Choroid plexus epithelial cell (primary cell): Measurements from ENCODE around the gene MTARC2.
A peak's percentile ranks its signal among the peaks of the same experiment; 100 is the strongest.

Experiments used
- DNase-seq: peaks from one replicate; pipeline ENCODE4 v3.0.0-alpha.2; 2010; ENCODE audit warnings: low read depth
- H3K4me3 ChIP-seq: 2 replicates; pipeline ENCODE4 v1.5.1; 2011; ENCODE audit warnings: low read depth, mild to moderate bottlenecking, control low read depth, low read length, moderate library complexity
- TF ChIP-seq, protein P1 (sequence below): conservative IDR thresholded peaks from 2 replicates; pipeline ENCODE4 v1.5.1; 2011; ENCODE audit warnings: low read depth, mild to moderate bottlenecking, control low read depth, inconsistent platforms, low read length, moderate library complexity

The MTARC2 gene

DNA sequence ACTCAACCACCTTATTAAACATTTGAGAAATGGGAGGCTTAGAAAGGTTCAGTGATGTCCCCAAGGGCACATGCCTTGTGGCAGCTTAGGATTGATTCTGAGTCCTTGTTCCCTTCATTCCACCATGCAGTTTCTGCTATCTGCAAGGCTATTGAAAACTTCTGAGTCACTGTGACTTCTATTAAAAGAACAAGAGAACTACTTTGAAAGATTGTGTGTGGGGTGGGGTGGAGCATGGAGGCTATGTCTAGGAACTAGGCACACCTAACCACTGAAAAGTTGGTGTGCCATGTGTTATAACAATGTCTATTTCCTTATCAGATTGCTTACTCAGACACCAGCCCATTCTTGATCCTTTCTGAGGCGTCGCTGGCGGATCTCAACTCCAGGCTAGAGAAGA is 49.4 kb downstream of the MTARC2 start:
- no peak overlapping the region for H3K4me3 ChIP-seq
- TF ChIP-seq, protein P1, sequence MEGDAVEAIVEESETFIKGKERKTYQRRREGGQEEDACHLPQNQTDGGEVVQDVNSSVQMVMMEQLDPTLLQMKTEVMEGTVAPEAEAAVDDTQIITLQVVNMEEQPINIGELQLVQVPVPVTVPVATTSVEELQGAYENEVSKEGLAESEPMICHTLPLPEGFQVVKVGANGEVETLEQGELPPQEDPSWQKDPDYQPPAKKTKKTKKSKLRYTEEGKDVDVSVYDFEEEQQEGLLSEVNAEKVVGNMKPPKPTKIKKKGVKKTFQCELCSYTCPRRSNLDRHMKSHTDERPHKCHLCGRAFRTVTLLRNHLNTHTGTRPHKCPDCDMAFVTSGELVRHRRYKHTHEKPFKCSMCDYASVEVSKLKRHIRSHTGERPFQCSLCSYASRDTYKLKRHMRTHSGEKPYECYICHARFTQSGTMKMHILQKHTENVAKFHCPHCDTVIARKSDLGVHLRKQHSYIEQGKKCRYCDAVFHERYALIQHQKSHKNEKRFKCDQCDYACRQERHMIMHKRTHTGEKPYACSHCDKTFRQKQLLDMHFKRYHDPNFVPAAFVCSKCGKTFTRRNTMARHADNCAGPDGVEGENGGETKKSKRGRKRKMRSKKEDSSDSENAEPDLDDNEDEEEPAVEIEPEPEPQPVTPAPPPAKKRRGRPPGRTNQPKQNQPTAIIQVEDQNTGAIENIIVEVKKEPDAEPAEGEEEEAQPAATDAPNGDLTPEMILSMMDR, result no peak
- DNase-seq, result no peak

DNA sequence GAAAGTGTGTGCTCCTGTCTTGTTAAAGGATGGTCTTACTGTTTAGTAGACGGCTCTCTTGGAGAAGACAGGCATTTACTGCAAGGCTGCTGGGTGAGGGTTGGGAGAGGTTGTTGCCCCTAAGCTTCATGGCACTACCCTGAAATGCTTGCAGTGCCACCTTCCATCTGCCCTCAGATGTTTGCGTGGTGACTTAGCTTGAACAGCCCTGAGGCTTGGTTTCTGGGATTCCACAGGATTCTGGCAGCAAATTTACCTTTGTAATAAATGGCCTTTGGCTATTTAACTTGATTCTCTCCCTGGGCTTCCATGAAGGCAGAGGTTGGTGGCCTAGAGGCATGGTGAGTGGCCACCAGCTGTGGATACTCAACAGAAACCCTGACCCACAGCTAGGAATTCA is 50.2 kb downstream of the MTARC2 start:
- no peak overlapping the region for H3K4me3 ChIP-seq
- TF ChIP-seq, protein P1, result no peak
- DNase-seq, result no peak

DNA sequence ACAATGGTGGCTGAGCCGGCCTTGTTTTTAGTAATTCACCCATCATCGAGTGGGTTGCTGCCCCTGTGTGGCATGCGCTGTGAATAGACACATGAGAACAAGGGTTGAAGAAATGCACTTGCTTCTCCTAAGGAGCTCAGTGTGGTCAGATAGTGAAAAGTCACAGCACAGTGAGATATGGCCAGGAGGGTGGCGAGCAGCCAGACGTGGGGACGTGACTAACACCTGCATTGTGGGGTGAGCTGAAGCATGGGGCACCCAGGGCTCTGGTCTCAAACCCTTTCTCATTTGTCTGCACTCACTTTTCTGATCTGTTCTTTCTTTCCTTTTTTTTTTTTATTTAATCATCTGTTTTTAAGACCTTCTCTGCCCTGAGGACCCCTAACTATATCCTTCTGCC is 52.1 kb downstream of the MTARC2 start:
- TF ChIP-seq, protein P1, result no peak
- H3K4me3 ChIP-seq, result no peak overlapping the region
- no peak for DNase-seq

DNA sequence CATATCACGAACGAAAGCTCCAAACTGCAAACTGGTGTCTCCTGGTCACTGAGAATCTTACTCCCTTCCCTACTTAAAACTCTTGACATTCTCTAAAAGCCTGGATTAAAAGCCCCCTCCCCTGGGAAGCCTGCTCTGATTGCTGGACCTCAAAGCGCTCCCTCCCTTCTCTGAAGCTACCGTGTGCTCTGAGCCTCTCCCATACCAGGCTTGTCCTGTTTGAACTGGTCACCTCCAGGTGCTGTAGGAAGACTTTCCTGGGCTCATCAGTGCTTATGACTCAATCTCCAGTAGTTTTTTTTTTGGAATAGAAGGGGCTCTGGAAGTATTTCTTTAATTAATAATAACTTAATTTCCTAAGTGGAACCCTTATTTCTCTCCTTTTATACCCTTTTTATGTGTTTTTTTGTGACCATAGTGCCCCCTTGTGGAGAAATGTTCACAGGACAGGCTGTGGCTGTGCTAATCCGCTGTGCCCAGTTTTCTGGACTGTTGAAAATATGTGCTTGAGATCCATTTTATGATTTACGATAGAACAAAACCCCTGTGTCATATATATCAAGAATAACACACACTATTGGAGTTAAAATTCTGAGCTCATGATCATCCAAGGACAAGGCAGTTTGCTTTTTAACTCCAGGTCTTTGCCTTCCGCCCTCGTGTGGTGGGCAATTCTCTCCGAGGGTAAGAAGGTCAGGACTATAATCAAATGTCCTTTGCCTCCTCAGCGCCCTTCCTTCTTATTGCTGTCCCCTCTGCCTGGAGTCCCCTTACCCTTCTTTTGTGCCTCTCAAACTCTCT is 55.5 kb downstream of the MTARC2 start:
- H3K4me3 ChIP-seq, result no peak overlapping the region
- DNase-seq, result peak; percentile 68
- TF ChIP-seq, protein P1, result peak; percentile 75

DNA sequence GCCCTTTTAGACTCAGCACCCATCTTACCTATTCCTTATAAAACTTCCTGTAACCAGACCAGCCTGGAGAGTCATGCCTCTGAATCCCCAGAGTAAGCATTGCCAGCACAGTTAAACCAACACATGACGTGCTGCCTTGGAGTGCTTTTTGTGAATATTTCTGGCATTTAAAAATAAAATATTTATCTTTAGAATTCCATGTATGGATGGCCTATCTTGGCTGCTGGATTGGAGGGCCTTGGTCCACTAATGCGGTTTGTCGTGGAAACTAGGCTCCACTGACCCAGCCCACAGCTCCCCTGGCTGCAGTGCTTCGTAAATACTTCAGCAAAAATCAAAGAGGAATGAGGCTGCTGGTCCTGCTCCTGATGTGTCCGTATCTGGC is 56.1 kb downstream of the MTARC2 start:
- DNase-seq, result no peak
- TF ChIP-seq, protein P1, result no peak
- no peak overlapping the region for H3K4me3 ChIP-seq

GRCh38 chr1:220806408-220806807 is 58.3 kb downstream of the MTARC2 start:
- H3K4me3 ChIP-seq, result no peak overlapping the region
- no peak for DNase-seq
- TF ChIP-seq, protein P1, result no peak

DNA sequence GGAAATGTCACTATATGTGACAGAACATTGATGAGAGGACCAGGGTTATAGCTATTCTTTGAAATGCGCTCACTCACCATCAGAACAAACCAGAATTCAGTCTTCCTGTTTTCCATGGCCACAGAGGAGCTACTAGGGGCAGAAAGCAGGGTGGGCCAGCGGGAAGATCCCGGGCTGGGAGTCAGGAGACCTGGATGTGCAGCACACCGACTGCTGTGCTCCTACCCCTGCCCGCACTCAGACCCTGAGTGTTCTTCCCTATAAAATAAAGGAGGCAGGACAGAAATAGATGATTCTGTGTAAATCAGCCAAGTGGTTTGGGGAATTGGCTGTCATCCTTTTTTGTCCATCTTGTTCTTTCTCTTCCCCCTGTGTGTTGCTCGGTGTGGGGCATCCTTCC is 59.6 kb downstream of the MTARC2 start:
- no peak overlapping the region for H3K4me3 ChIP-seq
- no peak for DNase-seq
- TF ChIP-seq, protein P1, result no peak
